GM12891 (cell line): Measurements from ENCODE around the gene DIP2A.

Experiments
- DNase-seq: peaks from one replicate; pipeline ENCODE4 v3.0.0; 2011; ENCODE audit warnings: low spot score; ENCODE audit not compliant: insufficient read length
- FAIRE-seq: peaks from 2 replicates; lab custom pipeline; 2011; peaks lifted over from hg19 to GRCh38; lab: Jason Lieb, UNC
- PAX5 ChIP-seq: IDR thresholded peaks from 2 replicates; pipeline ENCODE4 v1.6.1; 2011; ENCODE audit warnings: low read length, moderate library complexity, mild to moderate bottlenecking; ENCODE audit not compliant: insufficient read depth, severe bottlenecking
- POLR2A ChIP-seq: IDR thresholded peaks from 2 replicates; pipeline ENCODE4 v1.6.1; 2011; ENCODE audit warnings: low read depth, low read length, control low read depth
- POLR2AphosphoS5 ChIP-seq: IDR thresholded peaks from 2 replicates; pipeline ENCODE4 v1.6.1; 2011; ENCODE audit warnings: low read depth, low read length, control low read depth
- POU2F2 ChIP-seq: IDR thresholded peaks from 2 replicates; pipeline ENCODE4 v1.6.1; 2011; ENCODE audit warnings: low read depth, mild to moderate bottlenecking, control low read depth, low read length, moderate library complexity
- SPI1 ChIP-seq: IDR thresholded peaks from 2 replicates; pipeline ENCODE4 v1.6.1; 2011; ENCODE audit warnings: low read depth, low read length, control low read depth
- TAF1 ChIP-seq: IDR thresholded peaks from 2 replicates; pipeline ENCODE4 v1.6.1; 2011; ENCODE audit warnings: low read depth, low read length, control low read depth

Gene DIP2A

DNA sequence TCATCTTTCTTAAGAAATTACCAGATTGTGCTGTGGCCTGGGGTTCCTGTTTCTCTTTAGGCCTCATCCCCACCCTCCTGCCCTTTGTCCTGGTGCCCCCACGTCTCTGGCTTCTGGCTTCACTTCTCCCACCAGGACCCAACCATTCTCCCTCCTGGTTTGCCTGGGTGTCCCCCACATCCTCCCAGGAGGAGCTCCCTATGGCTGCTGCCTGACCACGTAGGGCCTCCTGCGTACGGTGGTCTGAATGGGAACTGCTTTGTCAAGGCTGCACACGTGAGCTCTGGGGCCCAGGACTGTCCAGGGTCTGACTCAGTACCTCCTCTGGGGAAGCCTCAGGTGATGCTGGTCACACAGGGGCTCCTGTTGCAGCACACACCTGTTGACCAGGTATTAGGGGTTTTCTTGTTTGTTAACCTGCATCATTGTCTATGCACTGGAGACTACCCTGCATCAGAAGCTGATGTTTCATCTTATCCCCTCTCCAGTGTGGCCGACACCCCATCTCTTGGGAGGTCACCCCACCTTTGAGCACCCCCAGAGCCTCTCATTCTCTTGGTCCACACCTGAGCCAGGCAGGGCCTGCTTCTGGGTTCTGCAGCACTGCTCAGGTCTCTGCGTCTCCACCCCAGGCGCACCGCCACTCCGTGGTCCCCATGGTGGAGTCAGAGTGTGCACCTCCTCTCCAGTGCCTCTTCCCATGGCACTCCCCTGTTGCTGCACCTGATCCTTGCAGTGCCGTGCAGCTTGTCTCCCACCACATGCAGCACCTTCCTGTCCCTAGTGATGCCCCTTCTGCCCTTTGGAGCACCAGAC, 80.4 kb downstream of the DIP2A start:
- FAIRE-seq (no peak), DNase-seq (no peak)
- TF ChIP-seq POLR2AphosphoS5 (no peak), SPI1 (no peak), PAX5 (no peak), POU2F2 (no peak), TAF1 (no peak), POLR2A (no peak)

DNA sequence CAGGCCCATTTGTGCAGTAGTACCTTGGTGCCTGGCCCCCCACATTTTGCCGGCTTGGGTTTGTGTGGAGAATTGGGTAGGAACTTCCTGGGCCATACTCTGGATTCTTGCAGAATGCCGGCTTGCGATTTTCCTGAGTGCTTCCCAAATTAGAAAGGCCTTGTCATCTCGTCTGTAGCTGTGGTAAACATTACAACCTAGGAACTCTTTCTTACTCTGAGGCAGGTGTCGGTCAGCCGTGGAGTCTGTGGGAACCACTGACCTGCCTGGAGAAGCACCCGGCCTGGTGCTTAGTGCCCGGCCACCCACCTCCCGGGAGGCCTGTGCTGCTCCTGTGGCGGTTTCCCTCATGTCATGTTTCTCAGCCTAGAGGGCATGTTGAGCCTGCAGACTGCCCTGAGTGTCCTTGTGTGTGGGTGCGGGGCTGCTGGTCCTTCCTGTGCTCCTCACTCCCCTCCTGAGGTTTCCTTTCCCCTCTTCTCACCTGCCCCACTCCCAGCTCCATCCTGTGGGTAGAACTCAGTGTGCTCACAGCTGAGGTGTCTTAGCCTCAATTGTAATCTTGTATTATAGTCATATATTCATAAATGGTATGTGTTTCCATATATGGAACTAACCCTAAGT, 81.5 kb downstream of the DIP2A start:
- TF ChIP-seq PAX5, result no peak
- no peak for DNase-seq
- FAIRE-seq, result no peak

- TF ChIP-seq SPI1, result no peak
- TF ChIP-seq PAX5, result no peak
- TF ChIP-seq TAF1, result no peak
- TF ChIP-seq POU2F2, result no peak
- no peak for TF ChIP-seq POLR2AphosphoS5
- TF ChIP-seq POLR2A, result no peak
- DNase-seq, result no peak
- FAIRE-seq, result no peak
Measured at GRCh38 chr21:46542588-46543124, 84.0 kb downstream of the DIP2A start.

- DNase-seq (no peak), FAIRE-seq (no peak)
- TF ChIP-seq TAF1 (no peak), POU2F2 (no peak), POLR2AphosphoS5 (no peak), SPI1 (no peak), POLR2A (no peak), PAX5 (no peak)
Measured at GRCh38 chr21:46543306-46543705, 84.6 kb downstream of the DIP2A start.

- TF ChIP-seq POU2F2 (no peak), POLR2A (no peak), TAF1 (no peak), POLR2AphosphoS5 (no peak), PAX5 (no peak), SPI1 (no peak)
- no peak for FAIRE-seq
- no peak for DNase-seq
Measured at GRCh38 chr21:46544003-46544402, 85.3 kb downstream of the DIP2A start.

- FAIRE-seq (no peak), DNase-seq (no peak)
- TF ChIP-seq POLR2A (no peak), TAF1 (no peak), PAX5 (no peak), POLR2AphosphoS5 (no peak), SPI1 (no peak), POU2F2 (no peak)
Measured at GRCh38 chr21:46544824-46545223, 86.1 kb downstream of the DIP2A start.

GRCh38 chr21:46545363-46545762, 86.7 kb downstream of the DIP2A start:
- FAIRE-seq, result no peak
- no peak for DNase-seq
- no peak for TF ChIP-seq POU2F2
- TF ChIP-seq TAF1, result no peak
- no peak for TF ChIP-seq PAX5
- TF ChIP-seq SPI1, result no peak
- no peak for TF ChIP-seq POLR2AphosphoS5
- TF ChIP-seq POLR2A, result no peak

- TF ChIP-seq SPI1, result no peak
- no peak for TF ChIP-seq TAF1
- no peak for TF ChIP-seq POU2F2
- TF ChIP-seq POLR2AphosphoS5, result no peak
- no peak for TF ChIP-seq POLR2A
- TF ChIP-seq PAX5, result no peak
- FAIRE-seq (no peak), DNase-seq (no peak)
Measured at GRCh38 chr21:46545911-46546310, 87.2 kb downstream of the DIP2A start.

DNA sequence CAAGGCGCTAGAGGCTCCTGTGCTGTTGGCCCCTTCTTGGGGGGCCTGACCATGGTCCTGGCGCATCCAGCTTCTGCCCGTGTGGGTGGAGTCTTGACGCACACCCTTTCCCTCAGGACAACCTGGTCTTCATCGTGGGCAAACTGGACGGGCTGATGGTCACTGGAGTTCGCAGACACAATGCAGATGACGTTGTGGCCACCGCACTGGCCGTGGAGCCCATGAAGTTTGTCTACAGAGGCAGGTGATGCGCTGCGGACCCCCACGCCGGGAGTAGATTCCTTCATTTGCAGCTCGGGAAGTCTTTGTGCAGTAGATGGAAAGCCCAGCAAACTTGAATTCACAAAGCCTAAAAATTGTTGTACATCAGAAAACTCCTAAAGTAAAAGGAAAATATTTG, 88.1 kb downstream of the DIP2A start:
- FAIRE-seq (no peak), DNase-seq (no peak)
- TF ChIP-seq PAX5 (no peak), POU2F2 (no peak), SPI1 (no peak), POLR2AphosphoS5 (no peak), POLR2A (no peak), TAF1 (no peak)
